Tibial nerve (tissue), 4 donors: Measurements from ENCODE around the gene BGN.

Experiments used
- CTCF ChIP-seq, 5 experiments: fragments of 200-600 bp in 3 of 5; fragments of 450-650 bp in 2 of 5; sonication (generic) in 3 of 5; IDR thresholded peaks; one replicate each; pipeline ENCODE4 v1.5.1; 2016 to 2019; ENCODE audit warnings: antibody characterized with exemption in 5 of 5, mild to moderate bottlenecking in 3 of 5, moderate library complexity in 2 of 5
- EP300 ChIP-seq, 2 donors: sonication (generic); formaldehyde crosslinking; IDR thresholded peaks; one replicate each; pipeline ENCODE4 v1.6.1; 2017; ENCODE audit warnings: antibody characterized with exemption in 2 of 2, mild to moderate bottlenecking in 1 of 2
- POLR2A ChIP-seq, 2 donors: fragments of 450-650 bp; IDR thresholded peaks; one replicate each; pipeline ENCODE4 v1.6.1; 2017; ENCODE audit warnings: antibody characterized with exemption in 2 of 2, mild to moderate bottlenecking in 2 of 2, moderate library complexity in 2 of 2

DNA sequence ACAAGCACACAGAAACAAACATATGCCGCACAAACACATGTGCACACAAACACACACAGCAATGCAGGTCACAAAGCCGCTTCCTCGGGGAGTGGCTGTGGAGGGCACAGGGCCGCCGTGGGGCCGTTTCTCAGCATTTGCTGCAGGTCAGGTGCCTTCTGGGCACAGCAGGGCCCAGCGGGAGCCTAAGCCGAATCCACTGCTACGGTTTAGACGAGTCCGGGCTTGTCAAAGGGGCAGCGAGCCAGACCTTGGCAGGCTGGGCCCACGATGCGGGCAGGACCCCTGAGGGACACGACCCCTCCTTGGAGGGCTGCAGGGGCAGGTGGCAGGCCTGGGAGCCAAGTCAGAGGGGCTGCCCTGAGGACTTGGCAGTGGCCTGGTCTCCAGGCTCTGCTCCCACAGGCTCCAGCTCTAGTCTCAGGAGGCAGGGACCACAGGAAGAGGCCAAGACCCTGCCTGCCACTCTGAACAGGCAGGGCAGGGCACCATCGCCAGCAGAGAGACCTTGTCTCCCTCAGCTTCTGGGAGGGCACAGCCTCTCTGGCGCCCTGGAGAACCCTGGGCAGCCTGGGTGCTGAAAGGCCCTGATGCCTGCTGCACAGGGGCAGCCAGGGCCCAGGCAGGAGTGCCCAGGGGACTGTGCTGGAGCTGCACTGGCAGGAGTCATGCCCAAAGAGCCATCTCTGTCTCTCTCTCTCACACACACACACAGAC is 17.2 kb downstream of the BGN start:
- no peak for TF ChIP-seq CTCF (IDR thresholded peaks at IDR 0.05)
- no peak for TF ChIP-seq POLR2A (IDR thresholded peaks at IDR 0.05)
- TF ChIP-seq EP300 (IDR thresholded peaks at IDR 0.05) = no peak
